ENCODE data around the gene PRKD1. TPM values are rescaled to one million over a fixed set of nuclear protein-coding genes. Genes with fewer than 3 reads are reported as not detected.

PRKD1 gene
- polyA plus RNA-seq, 1 of the 3 experiments (the other 2 are of a cell fraction) = 0.07 TPM

DNA sequence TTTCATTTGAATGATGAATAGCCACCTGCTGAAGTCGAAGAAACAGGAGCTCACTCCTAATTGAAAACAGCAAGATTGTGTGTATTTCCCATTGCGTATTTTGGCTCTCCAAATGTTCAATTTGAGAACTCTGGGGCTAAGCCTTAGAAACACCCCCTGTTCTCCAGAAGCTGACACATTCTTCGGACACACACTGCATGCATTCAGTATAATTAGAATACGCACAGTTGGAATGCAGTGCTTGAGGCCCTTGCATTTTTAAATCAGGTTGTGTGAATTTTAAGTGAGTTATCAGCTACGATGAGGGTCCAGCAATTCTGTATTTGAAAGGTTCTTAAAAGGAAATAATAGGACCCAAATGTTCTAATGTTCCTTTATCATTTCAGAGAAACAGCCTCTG lies 103.8 kb downstream of the PRKD1 start:
- no peaks in the 10 kb centered on the region for H4K20me1 ChIP-seq (ENCODE audit: insufficient read depth)
- 4% methylated on average over 5 of the region's 5 CpGs for WGBS (ENCODE audit: low lambda C conversion rate)
- DNase-seq = no peak

DNA sequence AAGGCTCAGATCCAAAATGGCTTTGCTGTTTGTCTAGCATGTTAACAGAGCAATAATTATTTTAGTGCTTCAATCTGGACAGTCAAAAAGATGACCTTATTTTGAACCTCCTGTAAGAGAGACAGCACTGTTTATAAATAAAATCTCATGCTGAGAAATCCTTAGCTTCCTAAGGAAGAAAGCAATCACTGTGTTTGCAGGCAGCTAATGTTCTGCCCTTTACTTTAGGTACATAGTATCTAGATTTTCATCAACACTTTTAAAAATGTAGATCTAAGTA lies 105.3 kb downstream of the PRKD1 start:
- H3K9me2 ChIP-seq = no peaks in the 10 kb centered on the region
- H4K20me1 ChIP-seq (ENCODE audit: insufficient read depth) = no peaks in the 10 kb centered on the region
- no peaks in the 10 kb centered on the region for H3K27me3 ChIP-seq (ENCODE audit: insufficient read depth)
- H3K9ac ChIP-seq = no peak overlapping the region
- no peaks in the 10 kb centered on the region for H3K9me3 ChIP-seq
- H3K36me3 ChIP-seq (replicated peaks in 1 of 2; ENCODE audit: control insufficient read depth in 1 of 2, insufficient read depth in 2 of 2, low read length in 1 of 2) = no peaks in the 10 kb centered on the region
- no peaks in the 10 kb centered on the region for H3K79me2 ChIP-seq (ENCODE audit: insufficient read depth)
- no peaks in the 10 kb centered on the region for H3F3A ChIP-seq (replicated peaks; ENCODE audit: insufficient read depth)
- POLR2A ChIA-PET = no interaction called here
- no peak for TF ChIP-seq CHD2 (IDR thresholded peaks at IDR 0.05; ENCODE audit: low read length, partially characterized antibody)
- TF ChIP-seq, protein P1, sequence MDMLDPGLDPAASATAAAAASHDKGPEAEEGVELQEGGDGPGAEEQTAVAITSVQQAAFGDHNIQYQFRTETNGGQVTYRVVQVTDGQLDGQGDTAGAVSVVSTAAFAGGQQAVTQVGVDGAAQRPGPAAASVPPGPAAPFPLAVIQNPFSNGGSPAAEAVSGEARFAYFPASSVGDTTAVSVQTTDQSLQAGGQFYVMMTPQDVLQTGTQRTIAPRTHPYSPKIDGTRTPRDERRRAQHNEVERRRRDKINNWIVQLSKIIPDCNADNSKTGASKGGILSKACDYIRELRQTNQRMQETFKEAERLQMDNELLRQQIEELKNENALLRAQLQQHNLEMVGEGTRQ (IDR thresholded peaks at IDR 0.05; ENCODE audit: borderline replicate concordance, low read depth, low read length) = no peak
- CTCF ChIA-PET = no interaction called here
- no peak overlapping the region for H3K4me3 ChIP-seq (ENCODE audit: low read depth in 2 of 2, low read length in 1 of 2)
- no peak for DNase-seq
- H3K4me1 ChIP-seq (ENCODE audit: control insufficient read depth in 1 of 2, insufficient read depth in 2 of 2, low read depth in 1 of 2, low read length in 1 of 2) = no peaks in the 10 kb centered on the region
- H3K4me2 ChIP-seq = no peak overlapping the region
- H2AFZ ChIP-seq (ENCODE audit: low read depth) = no peak overlapping the region
- no peak overlapping the region for H3K27ac ChIP-seq (ENCODE audit: low read depth in 2 of 2, low read length in 1 of 2)

More for the DNA sequence above, 103.8 kb downstream of the PRKD1 start:
- no peaks in the 10 kb centered on the region for H3K4me1 ChIP-seq (ENCODE audit: control insufficient read depth in 1 of 2, insufficient read depth in 2 of 2, low read depth in 1 of 2, low read length in 1 of 2)
- POLR2A ChIA-PET = no interaction called here
- no peaks in the 10 kb centered on the region for H3K36me3 ChIP-seq (replicated peaks in 1 of 2; ENCODE audit: control insufficient read depth in 1 of 2, insufficient read depth in 2 of 2, low read length in 1 of 2)
- H3K27ac ChIP-seq (ENCODE audit: low read depth in 2 of 2, low read length in 1 of 2) = no peak overlapping the region
- H3F3A ChIP-seq (replicated peaks; ENCODE audit: insufficient read depth) = no peaks in the 10 kb centered on the region
- H3K9me3 ChIP-seq = no peaks in the 10 kb centered on the region
- H3K9ac ChIP-seq = no peak overlapping the region
- CTCF ChIA-PET = interaction anchor here (0.6 kb wide), 1 partner anchor 16 kb away, joined by 3 read pairs; no protein-coding TSS in a partner anchor
- no peak overlapping the region for H3K4me3 ChIP-seq (ENCODE audit: low read depth in 2 of 2, low read length in 1 of 2)
- H2AFZ ChIP-seq (ENCODE audit: low read depth) = no peak overlapping the region
- H3K9me2 ChIP-seq = no peaks in the 10 kb centered on the region
- H3K79me2 ChIP-seq (ENCODE audit: insufficient read depth) = no peaks in the 10 kb centered on the region
- no peak for TF ChIP-seq NRF1 (IDR thresholded peaks at IDR 0.05; ENCODE audit: low read depth, low read length)
- no peak for TF ChIP-seq TEAD4 (IDR thresholded peaks at IDR 0.05; ENCODE audit: borderline replicate concordance, insufficient read depth)
- no peak for TF ChIP-seq TAF1 (IDR thresholded peaks at IDR 0.05; ENCODE audit: borderline replicate concordance, low read depth, low read length)
- TF ChIP-seq, protein P2, sequence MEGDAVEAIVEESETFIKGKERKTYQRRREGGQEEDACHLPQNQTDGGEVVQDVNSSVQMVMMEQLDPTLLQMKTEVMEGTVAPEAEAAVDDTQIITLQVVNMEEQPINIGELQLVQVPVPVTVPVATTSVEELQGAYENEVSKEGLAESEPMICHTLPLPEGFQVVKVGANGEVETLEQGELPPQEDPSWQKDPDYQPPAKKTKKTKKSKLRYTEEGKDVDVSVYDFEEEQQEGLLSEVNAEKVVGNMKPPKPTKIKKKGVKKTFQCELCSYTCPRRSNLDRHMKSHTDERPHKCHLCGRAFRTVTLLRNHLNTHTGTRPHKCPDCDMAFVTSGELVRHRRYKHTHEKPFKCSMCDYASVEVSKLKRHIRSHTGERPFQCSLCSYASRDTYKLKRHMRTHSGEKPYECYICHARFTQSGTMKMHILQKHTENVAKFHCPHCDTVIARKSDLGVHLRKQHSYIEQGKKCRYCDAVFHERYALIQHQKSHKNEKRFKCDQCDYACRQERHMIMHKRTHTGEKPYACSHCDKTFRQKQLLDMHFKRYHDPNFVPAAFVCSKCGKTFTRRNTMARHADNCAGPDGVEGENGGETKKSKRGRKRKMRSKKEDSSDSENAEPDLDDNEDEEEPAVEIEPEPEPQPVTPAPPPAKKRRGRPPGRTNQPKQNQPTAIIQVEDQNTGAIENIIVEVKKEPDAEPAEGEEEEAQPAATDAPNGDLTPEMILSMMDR (IDR thresholded peaks at IDR 0.05) = no peak
- no peak overlapping the region for H3K4me2 ChIP-seq
- H3K27me3 ChIP-seq (ENCODE audit: insufficient read depth) = no peaks in the 10 kb centered on the region

DNA sequence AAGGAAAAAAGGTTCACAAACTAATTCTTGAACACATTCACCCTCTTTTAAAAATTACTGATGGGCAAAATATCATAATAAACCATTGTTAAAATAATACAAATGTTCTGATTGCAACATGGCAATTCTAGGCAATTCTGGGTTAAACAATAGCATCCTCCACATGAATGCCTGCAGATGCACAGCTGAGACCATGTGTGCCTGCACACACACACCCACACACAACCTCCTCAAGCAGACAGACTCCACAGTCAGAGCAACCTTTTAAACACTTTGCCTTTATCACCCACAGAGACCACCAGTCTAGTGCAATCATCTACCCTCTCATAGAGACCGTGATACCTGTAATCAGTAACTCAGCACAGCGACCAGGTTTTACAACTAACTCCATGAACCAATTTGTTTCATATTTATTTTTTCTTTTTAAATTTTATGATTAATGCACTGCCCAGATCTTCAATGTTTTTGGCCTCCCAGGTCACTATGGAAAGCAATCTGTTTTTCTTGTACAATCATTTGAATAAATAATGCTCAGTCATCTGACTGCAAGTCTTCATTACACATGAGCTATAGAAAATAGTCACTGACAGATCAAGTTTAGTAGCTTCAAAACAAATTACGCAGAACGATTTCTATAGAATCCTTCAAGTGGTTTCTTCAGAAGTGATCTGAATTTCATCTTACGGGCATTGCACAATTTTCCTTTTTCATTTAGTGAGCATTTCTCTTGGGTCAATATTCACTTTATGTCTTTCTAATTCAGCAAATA lies 105.8 kb downstream of the PRKD1 start:
- no peaks in the 10 kb centered on the region for H3K27me3 ChIP-seq (ENCODE audit: insufficient read depth)
- no peaks in the 10 kb centered on the region for H3K9me3 ChIP-seq
- 8% methylated on average over 5 of the region's 5 CpGs for WGBS (ENCODE audit: low lambda C conversion rate)
- no peak overlapping the region for H3K9ac ChIP-seq
- DNase-seq = no peak
- H3F3A ChIP-seq (replicated peaks; ENCODE audit: insufficient read depth) = no peaks in the 10 kb centered on the region
- no peaks in the 10 kb centered on the region for H4K20me1 ChIP-seq (ENCODE audit: insufficient read depth)
- H3K4me1 ChIP-seq (ENCODE audit: control insufficient read depth in 1 of 2, insufficient read depth in 2 of 2, low read depth in 1 of 2, low read length in 1 of 2) = no peaks in the 10 kb centered on the region
- H3K36me3 ChIP-seq (replicated peaks in 1 of 2; ENCODE audit: control insufficient read depth in 1 of 2, insufficient read depth in 2 of 2, low read length in 1 of 2) = no peaks in the 10 kb centered on the region
- no peaks in the 10 kb centered on the region for H3K79me2 ChIP-seq (ENCODE audit: insufficient read depth)
- H3K4me2 ChIP-seq = no peak overlapping the region
- H2AFZ ChIP-seq (ENCODE audit: low read depth) = no peak overlapping the region
- TF ChIP-seq RXRA (IDR thresholded peaks at IDR 0.05; ENCODE audit: borderline replicate concordance, low read depth) (no peak), RAD21 (IDR thresholded peaks at IDR 0.05; ENCODE audit: low read length) (no peak)
- POLR2A ChIA-PET = no interaction called here
- no peak overlapping the region for H3K27ac ChIP-seq (ENCODE audit: low read depth in 2 of 2, low read length in 1 of 2)
- H3K9me2 ChIP-seq = no peaks in the 10 kb centered on the region
- CTCF ChIA-PET = no interaction called here
- no peak overlapping the region for H3K4me3 ChIP-seq (ENCODE audit: low read depth in 2 of 2, low read length in 1 of 2)

Data from SK-N-SH (cell line).